Body of pancreas (tissue), 4 donors: Measurements from ENCODE around the gene TNFRSF25.

Experiments
- POLR2A ChIP-seq, 3 donors: fragments of 450-650 bp; IDR thresholded peaks; one replicate each; pipeline ENCODE4 v1.6.1; 2016; ENCODE audit warnings: antibody characterized with exemption in 3 of 3, mild to moderate bottlenecking in 2 of 3
- TF ChIP-seq, protein P1 (sequence below), 7 experiments: fragments of 450-650 bp in 4 of 7; fragments of 200-600 bp in 3 of 7; sonication (generic) in 3 of 7; IDR thresholded peaks; one replicate each; pipeline ENCODE4 v1.5.1; 2016 to 2019; ENCODE audit warnings: antibody characterized with exemption in 7 of 7

DNA sequence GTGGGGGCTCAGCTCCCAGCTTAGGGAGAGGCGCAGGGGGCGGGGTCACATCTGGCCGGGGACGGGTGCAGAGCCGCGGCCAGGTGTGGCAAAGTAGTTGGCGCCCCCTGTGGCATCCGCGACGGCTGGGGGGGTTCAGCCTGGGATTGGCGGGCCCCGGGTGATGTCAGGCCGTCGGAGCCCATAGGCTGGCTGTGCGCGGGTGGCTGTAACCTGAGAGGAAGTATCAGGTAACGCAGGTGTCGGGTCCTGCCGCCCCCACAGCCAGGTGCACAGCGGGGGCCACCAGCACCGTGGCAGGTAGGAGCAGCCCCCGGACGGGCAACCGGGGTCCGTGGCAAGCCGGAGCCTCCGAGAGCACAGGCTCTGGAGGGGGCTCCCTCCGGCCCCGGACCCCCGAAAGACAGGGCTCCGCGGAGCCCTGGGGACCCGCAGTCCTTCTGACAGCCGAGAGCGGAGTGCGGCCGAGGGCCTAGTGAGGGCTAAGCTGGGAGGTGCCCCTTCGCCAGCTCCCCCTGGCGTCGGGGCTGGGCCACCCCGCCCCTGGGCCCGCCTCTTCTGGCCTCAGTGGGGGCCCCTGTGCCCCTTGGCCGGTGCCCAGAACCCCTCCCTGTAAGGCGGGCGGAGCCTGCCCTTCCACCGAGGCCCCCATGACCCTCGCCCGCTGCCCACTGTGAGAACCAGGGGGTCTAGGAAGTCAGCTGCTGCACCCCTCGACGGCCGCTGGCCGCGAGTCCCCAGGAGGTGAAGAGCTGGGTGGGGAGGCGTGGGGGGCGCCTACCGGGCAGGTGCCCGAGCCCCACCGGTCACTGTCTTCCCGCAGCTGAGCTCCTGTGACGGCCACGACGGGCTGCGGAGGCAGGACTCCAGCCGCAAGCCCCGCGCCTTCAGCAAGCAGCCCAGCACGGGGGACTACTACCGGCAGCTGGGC, 17.9 kb downstream of the TNFRSF25 start:
- TF ChIP-seq, protein P1, sequence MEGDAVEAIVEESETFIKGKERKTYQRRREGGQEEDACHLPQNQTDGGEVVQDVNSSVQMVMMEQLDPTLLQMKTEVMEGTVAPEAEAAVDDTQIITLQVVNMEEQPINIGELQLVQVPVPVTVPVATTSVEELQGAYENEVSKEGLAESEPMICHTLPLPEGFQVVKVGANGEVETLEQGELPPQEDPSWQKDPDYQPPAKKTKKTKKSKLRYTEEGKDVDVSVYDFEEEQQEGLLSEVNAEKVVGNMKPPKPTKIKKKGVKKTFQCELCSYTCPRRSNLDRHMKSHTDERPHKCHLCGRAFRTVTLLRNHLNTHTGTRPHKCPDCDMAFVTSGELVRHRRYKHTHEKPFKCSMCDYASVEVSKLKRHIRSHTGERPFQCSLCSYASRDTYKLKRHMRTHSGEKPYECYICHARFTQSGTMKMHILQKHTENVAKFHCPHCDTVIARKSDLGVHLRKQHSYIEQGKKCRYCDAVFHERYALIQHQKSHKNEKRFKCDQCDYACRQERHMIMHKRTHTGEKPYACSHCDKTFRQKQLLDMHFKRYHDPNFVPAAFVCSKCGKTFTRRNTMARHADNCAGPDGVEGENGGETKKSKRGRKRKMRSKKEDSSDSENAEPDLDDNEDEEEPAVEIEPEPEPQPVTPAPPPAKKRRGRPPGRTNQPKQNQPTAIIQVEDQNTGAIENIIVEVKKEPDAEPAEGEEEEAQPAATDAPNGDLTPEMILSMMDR (IDR thresholded peaks at IDR 0.05): no peak
- no peak for TF ChIP-seq POLR2A (IDR thresholded peaks at IDR 0.05)
